Activated naive CD8-positive, alpha-beta T cell treated with anti-CD3 and anti-CD28 coated beads, Interleukin-2, amount 50 U/mL, for 24 hours (primary cell): Measurements from ENCODE around the gene TIMM50.

Experiments used
- ATAC-seq: fragments of 150-1000 bp; cut with Tn5 transposase; one replicate; pipeline ENCODE4 v1.10.0; 2021
- DNase-seq: peaks from one replicate; pipeline ENCODE4 v3.0.0; 2021
- H3K27ac Mint-ChIP-seq: one replicate; pipeline ENCODE4 v1.8.0; 2021; ENCODE audit warnings: mild to moderate bottlenecking, mixed read lengths
- H3K27me3 Mint-ChIP-seq: one replicate; pipeline ENCODE4 v1.8.0; 2021; ENCODE audit warnings: mixed read lengths
- H3K36me3 Mint-ChIP-seq: one replicate; pipeline ENCODE4 v1.8.0; 2021; ENCODE audit warnings: low read depth, mixed read lengths
- H3K4me1 Mint-ChIP-seq: one replicate; pipeline ENCODE4 v1.8.0; 2021; ENCODE audit warnings: mixed read lengths
- H3K4me3 Mint-ChIP-seq: one replicate; pipeline ENCODE4 v1.8.0; 2021; ENCODE audit warnings: mild to moderate bottlenecking, moderate library complexity, mixed read lengths
- H3K9me3 Mint-ChIP-seq: one replicate; pipeline ENCODE4 v1.8.0; 2021; ENCODE audit warnings: mixed read lengths

Gene TIMM50

DNA sequence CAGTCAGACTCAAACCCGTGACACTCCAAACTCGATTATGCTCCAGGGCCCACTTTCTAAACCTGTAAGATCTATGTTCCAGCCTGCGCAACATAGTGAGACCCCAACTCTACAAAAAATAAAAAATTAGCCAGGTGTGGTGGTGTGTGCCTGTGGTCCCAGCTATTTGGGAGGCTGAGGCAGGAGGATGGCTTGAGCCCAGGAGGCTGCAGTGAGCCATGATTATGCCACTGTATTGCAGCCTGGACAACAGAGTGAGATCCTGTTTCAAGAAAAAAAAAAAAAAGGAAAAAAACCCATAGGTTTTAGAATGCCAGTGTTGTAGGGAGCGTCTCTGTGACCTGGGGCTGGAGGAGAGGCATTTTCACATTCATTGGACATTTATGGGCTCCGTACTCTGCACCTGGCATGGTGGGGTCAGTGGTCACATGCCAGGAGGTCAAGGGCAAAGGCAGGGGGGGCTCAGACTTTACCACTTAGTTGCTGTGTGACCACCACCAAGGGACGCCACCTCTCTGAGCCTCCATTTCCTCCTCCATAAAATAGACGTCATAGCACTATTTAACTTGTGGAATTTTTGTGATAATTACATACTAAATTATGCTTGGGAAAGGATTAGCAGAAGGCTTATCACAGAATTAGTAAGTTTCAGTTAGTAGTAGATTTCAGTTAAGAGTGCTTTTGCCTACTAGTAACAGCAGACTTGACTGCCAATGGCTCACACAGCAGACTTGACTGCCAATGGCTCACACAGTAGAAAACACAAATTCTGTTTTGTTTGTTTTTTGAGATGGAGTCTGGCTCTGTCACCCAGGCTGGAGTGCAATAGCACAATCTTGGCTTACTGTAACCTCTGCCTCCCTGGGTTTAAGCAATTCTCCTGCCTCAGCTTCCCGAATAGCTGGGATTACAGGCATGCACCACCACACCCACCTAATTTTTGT lies 40.2 kb downstream of the TIMM50 start:
- H3K9me3 Mint-ChIP-seq: no peaks in the 10 kb centered on the region
- peaks cover 14% of the 10 kb centered on the region for H3K4me1 Mint-ChIP-seq
- ATAC-seq: no peak
- DNase-seq: no peak
- H3K36me3 Mint-ChIP-seq: no peaks in the 10 kb centered on the region
- no peak overlapping the region for H3K4me3 Mint-ChIP-seq
- H3K27me3 Mint-ChIP-seq: peaks cover 13% of the 10 kb centered on the region
- no peak overlapping the region for H3K27ac Mint-ChIP-seq

DNA sequence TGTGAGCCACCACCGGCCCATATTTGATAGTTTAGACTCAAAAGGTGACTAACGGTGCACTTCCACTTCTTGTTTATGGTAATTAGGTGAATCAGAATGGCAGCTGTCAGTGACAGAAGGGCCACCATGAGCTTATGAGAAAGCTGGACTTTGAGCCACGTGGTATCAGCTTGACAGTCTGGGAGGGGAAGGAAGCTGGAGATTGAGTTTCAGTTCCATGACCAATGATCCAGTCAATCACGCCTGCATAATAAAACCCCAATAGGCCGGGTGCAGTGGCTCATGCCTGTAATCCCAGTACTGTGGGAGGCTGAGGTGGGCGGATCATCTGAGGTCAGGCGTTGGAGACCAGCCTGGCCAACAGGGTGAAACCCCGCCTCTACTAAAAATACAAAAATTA lies 43.9 kb downstream of the TIMM50 start:
- no peak for ATAC-seq
- H3K27me3 Mint-ChIP-seq: no peaks in the 10 kb centered on the region
- no peak for DNase-seq
- H3K36me3 Mint-ChIP-seq: no peaks in the 10 kb centered on the region
- no peaks in the 10 kb centered on the region for H3K9me3 Mint-ChIP-seq
- H3K4me1 Mint-ChIP-seq: peaks cover 15% of the 10 kb centered on the region
- H3K27ac Mint-ChIP-seq: no peak overlapping the region
- no peak overlapping the region for H3K4me3 Mint-ChIP-seq

DNA sequence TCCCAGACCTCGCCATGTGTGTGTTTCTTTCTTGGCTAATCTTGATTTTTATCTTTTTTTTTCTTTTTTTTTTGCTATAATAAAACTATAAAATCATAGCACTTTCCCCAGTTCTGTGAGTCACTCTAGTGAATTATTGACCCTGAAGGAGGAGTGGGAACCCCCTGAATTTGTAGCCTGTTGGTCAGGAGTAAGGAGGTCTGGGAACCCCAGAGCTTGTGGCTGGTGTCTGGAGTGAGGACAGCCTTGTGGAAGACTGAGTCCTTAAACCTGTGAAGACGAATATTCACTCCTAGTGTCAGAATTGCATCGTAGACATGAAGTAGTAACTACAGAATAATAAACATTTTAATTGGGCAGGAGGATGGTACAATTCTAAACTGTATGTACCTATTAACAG lies 44.6 kb downstream of the TIMM50 start:
- Mint-ChIP-seq H3K4me3 (no peak overlapping the region), H3K9me3 (no peaks in the 10 kb centered on the region), H3K27ac (no peak overlapping the region), H3K4me1 (peaks cover 15% of the 10 kb centered on the region), H3K27me3 (no peaks in the 10 kb centered on the region), H3K36me3 (no peaks in the 10 kb centered on the region)
- no peak for DNase-seq
- ATAC-seq: no peak

DNA sequence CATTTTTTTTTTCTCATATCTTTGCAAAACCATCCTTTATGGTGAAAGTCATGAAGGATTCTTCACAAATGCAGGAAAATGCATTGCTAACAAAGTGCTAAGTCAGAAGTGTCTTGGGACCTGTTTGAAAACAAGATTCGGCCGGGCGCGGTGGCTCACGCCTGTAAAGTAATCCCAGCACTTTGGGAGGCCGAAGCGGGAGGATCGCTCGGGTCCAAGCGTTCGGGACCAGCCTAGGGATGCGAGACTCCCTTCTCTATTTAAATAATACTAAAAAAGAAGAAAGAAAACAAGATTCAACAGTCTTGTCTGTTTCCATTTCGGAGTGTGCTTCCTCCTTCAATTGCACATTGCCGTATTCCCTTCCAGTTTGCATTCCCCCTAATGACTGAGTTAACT lies 51.2 kb downstream of the TIMM50 start:
- no peaks in the 10 kb centered on the region for H3K9me3 Mint-ChIP-seq
- no peak for ATAC-seq
- H3K27ac Mint-ChIP-seq: peak overlapping the region; percentile 89
- H3K4me3 Mint-ChIP-seq: peak overlapping the region; percentile 93
- peaks cover 29% of the 10 kb centered on the region for H3K4me1 Mint-ChIP-seq
- no peak for DNase-seq
- H3K36me3 Mint-ChIP-seq: no peaks in the 10 kb centered on the region
- H3K27me3 Mint-ChIP-seq: no peaks in the 10 kb centered on the region

DNA sequence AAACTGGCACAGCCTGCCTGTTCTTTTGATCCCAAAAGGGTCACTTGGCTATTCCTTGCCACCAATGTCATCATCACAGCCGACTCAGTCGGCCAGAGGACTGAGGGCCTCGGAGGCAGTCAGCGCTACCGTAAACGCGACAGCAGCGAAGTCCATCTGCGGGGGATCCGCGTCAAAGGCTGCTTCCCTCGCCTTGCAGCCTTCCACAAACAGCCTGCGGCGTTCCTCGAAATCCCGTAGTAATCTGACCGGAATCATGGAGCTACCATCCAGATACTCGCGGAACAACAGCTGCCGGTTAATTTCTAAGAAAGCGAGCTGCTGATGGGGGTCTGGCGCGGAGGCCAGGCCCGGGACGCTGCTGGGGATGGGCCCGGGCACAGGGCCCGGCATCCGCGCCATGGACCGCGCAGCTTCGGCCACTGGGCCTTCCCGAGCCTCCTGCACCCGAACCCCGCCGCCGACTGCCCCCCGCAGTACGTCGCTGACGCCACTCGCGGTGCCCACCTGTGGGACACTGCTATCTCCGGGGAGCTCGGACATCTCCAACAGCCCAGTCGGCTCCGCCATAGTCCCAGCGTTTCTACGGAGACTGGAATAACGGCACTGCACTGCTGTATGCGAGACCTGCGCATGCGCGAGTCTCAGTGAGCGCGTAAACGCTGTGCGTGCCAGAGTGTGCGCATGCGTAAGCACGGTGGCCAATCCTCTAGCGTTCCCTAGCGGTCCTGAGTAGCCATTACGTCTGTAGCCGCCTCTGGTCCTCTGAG lies 51.8 kb downstream of the TIMM50 start, which contains the start of gene EID2B:
EID2B (minus strand) TSS at position 620 of the 770 bp plus-strand sequence; CDS start at position 570, 50 bp downstream.
- Mint-ChIP-seq H3K27me3 (no peaks in the 10 kb centered on the region), H3K9me3 (no peaks in the 10 kb centered on the region), H3K36me3 (no peaks in the 10 kb centered on the region), H3K27ac (peak within 1 kb of the TSS; percentile 89), H3K4me1 (peaks cover 30% of the 10 kb centered on the region), H3K4me3 (peak within 1 kb of the TSS; percentile 93)
- ATAC-seq (peak; percentile 96), DNase-seq (peak; percentile 94)

DNA sequence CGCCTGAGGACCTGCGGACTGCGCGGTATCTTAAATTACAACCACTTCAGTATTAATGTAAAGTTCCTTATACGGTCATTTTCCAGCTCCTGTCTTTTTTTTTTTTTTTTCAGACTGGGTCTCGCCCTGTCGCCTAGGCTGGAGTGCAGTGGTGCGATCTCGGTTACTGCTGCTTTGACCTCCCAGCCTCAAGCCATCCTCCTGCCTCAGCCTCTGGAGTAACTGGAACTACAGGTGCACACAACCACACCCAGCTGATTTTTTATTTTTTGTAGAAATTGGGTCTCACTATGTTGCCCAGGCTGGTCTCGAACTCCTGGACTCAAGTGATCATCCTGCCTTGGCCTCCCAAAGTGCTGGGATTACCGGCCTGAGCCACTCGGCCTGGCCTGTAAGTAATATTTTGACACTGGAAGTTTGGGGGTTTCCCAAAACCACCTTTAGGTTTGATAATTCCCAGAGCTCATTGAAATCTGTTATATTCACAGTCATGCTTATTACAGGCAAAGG lies 52.4 kb downstream of the TIMM50 start:
- ATAC-seq (peak; percentile 8), DNase-seq (no peak)
- H3K9me3 Mint-ChIP-seq: no peaks in the 10 kb centered on the region
- H3K27ac Mint-ChIP-seq: peak overlapping the region; percentile 89
- H3K27me3 Mint-ChIP-seq: no peaks in the 10 kb centered on the region
- peaks cover 2% of the 10 kb centered on the region for H3K36me3 Mint-ChIP-seq
- peak overlapping the region; percentile 93 for H3K4me3 Mint-ChIP-seq
- peaks cover 36% of the 10 kb centered on the region for H3K4me1 Mint-ChIP-seq

DNA sequence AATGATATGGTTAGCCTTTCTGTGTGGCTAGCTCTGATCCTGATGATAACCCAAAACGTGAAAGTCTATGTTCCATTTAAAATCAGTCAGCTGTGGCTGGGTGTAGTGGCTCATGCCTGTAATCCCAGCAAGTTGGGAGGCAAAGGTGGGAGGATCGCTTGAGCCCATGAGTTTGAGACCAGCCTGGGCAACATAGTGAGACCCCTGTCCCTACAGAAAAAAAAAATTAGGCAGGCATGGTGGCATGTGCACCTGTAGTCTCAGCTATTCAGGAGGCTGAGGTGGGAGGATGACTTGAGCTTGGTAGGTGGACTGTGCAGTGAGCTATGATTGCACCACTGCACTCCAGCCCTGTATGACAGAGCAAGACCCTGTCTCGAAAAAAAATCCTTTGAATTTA lies 53.2 kb downstream of the TIMM50 start:
- Mint-ChIP-seq H3K36me3 (peaks cover 7% of the 10 kb centered on the region), H3K4me1 (peaks cover 40% of the 10 kb centered on the region), H3K27ac (no peak overlapping the region), H3K9me3 (no peaks in the 10 kb centered on the region), H3K27me3 (no peaks in the 10 kb centered on the region), H3K4me3 (no peak overlapping the region)
- ATAC-seq: no peak
- no peak for DNase-seq

DNA sequence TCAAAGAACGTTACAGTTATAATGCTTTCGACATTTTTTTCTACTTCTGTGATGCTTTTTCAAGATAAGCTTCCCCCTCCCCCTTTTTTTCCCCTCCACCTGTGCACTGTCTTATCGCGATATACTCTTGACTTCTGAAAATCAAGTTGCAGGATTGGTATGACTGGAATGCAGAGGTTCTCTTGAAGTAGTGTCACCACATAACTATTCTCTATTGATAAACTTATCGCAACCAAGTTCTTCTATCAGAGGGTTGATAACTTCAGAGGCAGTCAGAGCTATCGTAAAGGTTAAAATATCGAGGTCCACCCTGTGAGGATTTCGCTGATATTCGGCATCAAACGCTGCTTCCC lies 58.5 kb downstream of the TIMM50 start:
- H3K4me3 Mint-ChIP-seq: peak overlapping the region; percentile 97
- H3K27ac Mint-ChIP-seq: peak overlapping the region; percentile 95
- H3K36me3 Mint-ChIP-seq: peaks cover 10% of the 10 kb centered on the region
- DNase-seq: no peak
- peaks cover 2% of the 10 kb centered on the region for H3K27me3 Mint-ChIP-seq
- H3K9me3 Mint-ChIP-seq: no peaks in the 10 kb centered on the region
- peaks cover 48% of the 10 kb centered on the region for H3K4me1 Mint-ChIP-seq
- ATAC-seq: no peak

DNA sequence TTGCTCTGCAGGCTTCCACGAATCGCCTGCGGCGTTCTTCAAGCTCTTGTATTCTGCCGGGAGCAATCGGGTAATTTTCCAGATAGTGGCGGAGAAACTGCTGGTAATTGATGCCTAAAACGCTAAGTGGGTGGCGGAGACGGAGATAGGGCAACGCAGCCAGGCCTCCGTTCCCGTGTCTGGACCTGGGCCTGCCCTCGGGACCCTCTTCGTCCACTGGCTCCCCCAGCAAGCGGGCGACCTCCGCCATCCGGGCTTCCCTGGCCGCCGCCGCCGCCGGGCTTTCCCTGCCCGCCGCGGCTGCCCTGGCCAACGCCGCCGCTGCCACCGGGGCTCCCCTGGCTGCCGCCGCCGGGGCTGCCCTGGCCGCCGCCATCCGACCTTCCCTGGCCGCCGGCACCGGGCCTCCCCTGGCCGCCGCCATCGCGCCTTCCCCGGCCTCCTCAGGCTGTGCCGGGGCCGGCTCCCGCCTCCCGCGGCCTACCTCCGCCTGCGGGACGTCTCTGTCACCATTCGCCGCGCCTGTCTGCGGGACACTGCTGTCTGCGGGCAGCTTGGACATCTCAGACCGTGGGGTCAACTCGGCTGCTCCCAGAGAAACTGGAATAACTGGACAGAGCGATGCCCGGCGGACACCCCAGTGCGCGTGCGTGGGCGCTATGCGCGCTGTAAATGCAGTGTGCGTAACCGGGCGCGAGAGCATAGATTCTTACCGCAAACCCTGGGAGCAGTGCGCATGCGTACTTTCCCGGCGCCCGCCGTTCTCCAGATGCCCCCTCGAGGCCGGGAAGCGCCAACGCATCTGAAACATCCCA lies 59.1 kb downstream of the TIMM50 start, which contains the start of gene EID2:
EID2 (minus strand) TSS at position 644 of the 815 bp plus-strand sequence; CDS start at position 562, 82 bp downstream.
- ATAC-seq: peak; percentile 76
- Mint-ChIP-seq H3K27me3 (peaks cover 2% of the 10 kb centered on the region), H3K27ac (peak within 1 kb of the TSS; percentile 96), H3K4me3 (peak within 1 kb of the TSS; percentile 97), H3K36me3 (peaks cover 10% of the 10 kb centered on the region), H3K9me3 (no peaks in the 10 kb centered on the region), H3K4me1 (peaks cover 53% of the 10 kb centered on the region)
- peak; percentile 98 for DNase-seq

DNA sequence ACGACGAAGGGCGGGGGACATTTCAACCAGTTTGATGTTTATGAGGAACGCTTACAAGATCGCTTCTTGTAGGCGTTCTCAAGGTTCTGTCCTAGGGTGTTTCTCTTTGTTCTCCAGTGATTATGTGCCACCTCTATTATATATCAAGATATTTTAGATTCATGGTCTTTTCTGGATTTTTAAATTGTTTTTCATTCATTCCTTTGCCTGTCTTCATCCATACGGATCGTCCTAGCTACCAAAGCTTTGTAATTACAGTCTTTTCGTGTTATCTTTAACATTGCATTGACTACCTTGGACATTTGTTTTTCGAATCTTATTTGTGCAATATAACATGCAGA lies 59.7 kb downstream of the TIMM50 start:
- Mint-ChIP-seq H3K27ac (peak overlapping the region; percentile 96), H3K27me3 (peaks cover 2% of the 10 kb centered on the region), H3K36me3 (peaks cover 10% of the 10 kb centered on the region), H3K4me1 (peaks cover 56% of the 10 kb centered on the region), H3K4me3 (peak overlapping the region; percentile 97), H3K9me3 (no peaks in the 10 kb centered on the region)
- DNase-seq (no peak), ATAC-seq (no peak)
